Esophagus squamous epithelium (tissue), 4 donors: ENCODE measurements around the gene IKZF3.

ENCODE experiments used
- CTCF ChIP-seq, 6 experiments: fragments of 450-650 bp in 4 of 6; fragments of 200-600 bp in 2 of 6; sonication (generic) in 2 of 6; IDR thresholded peaks; one replicate each; pipeline ENCODE4 v1.5.1; 2016 to 2019; ENCODE audit warnings: antibody characterized with exemption in 6 of 6, mild to moderate bottlenecking in 4 of 6, moderate library complexity in 4 of 6
- POLR2A ChIP-seq, 4 donors: fragments of 450-650 bp; IDR thresholded peaks; one replicate each; pipeline ENCODE4 v1.6.1; 2017; ENCODE audit warnings: antibody characterized with exemption in 4 of 4, mild to moderate bottlenecking in 4 of 4, moderate library complexity in 3 of 4

GRCh38 chr17:39801055-39801454 lies 63.1 kb downstream of the IKZF3 start:
- no peak for TF ChIP-seq CTCF (IDR thresholded peaks at IDR 0.05)
- no peak for TF ChIP-seq POLR2A (IDR thresholded peaks at IDR 0.05)
